ENCODE data around the gene NAT14. TPM values are rescaled to one million over a fixed set of nuclear protein-coding genes. Genes with fewer than 3 reads are reported as not detected.
A peak's percentile ranks its signal among the peaks of the same experiment; 100 is the strongest.

Gene NAT14
- polyA plus RNA-seq, 1 donor from 2014 or later: 129 TPM

DNA sequence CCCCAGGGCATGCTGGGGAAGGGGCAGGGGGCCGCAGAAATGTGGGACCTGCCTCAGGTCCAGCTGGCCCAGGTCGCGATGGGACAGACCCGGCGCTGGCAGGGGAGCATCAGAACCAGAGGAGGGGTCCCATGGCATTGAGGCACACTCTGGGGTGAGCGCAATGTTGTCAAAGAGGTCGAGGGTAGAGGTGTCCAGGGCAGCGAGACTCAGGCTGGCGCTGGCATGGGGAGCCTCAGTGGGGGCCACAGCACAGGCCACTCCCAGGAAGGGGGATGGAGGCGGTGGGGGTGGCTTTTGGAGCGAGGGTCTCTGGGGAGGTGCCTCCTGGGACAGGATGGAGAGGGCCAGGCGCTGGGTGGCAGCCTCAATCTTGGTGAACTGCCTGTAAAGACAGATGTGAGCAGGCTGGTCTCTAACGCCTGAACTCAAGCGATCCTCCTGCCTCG is 21.4 kb upstream of the NAT14 start:
- Histone ChIP-seq H3K27ac (ENCODE audit: low read length) (no peak overlapping the region), H3K4me3 (ENCODE audit: low read length) (no peak overlapping the region), H3K9me2 (ENCODE audit: insufficient read depth, low read length) (no peaks in the 10 kb centered on the region), H3K4me2 (ENCODE audit: low read length) (no peak overlapping the region), H3K9me3 (ENCODE audit: low read length) (no peaks in the 10 kb centered on the region), H3K79me2 (replicated peaks; ENCODE audit: insufficient read depth, low read length) (no peaks in the 10 kb centered on the region), H2AFZ (ENCODE audit: low read depth, low read length) (no peak overlapping the region), H3K36me3 (ENCODE audit: insufficient read depth, low read length) (no peaks in the 10 kb centered on the region), H3K27me3 (ENCODE audit: insufficient read depth, low read depth, low read length) (no peaks in the 10 kb centered on the region), H3F3A (ENCODE audit: insufficient read depth, low read length, poor library complexity, severe bottlenecking) (no peaks in the 10 kb centered on the region), H3K9ac (ENCODE audit: low read length) (no peak overlapping the region), H4K20me1 (ENCODE audit: insufficient read depth) (no peaks in the 10 kb centered on the region)
- no peak for TF ChIP-seq EZH2 (IDR thresholded peaks at IDR 0.05; ENCODE audit: borderline replicate concordance, insufficient read depth, low read length, poor library complexity, severe bottlenecking)
- TF ChIP-seq, protein P1, sequence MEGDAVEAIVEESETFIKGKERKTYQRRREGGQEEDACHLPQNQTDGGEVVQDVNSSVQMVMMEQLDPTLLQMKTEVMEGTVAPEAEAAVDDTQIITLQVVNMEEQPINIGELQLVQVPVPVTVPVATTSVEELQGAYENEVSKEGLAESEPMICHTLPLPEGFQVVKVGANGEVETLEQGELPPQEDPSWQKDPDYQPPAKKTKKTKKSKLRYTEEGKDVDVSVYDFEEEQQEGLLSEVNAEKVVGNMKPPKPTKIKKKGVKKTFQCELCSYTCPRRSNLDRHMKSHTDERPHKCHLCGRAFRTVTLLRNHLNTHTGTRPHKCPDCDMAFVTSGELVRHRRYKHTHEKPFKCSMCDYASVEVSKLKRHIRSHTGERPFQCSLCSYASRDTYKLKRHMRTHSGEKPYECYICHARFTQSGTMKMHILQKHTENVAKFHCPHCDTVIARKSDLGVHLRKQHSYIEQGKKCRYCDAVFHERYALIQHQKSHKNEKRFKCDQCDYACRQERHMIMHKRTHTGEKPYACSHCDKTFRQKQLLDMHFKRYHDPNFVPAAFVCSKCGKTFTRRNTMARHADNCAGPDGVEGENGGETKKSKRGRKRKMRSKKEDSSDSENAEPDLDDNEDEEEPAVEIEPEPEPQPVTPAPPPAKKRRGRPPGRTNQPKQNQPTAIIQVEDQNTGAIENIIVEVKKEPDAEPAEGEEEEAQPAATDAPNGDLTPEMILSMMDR (IDR thresholded peaks at IDR 0.05; ENCODE audit: poor library complexity, severe bottlenecking): no peak
- TF ChIP-seq RAD21 (conservative IDR thresholded peaks at IDR 0.05): no peak
- no peak for TF ChIP-seq SMC3 (conservative IDR thresholded peaks at IDR 0.05; ENCODE audit: poor library complexity)
- no peak for TF ChIP-seq MXI1 (conservative IDR thresholded peaks at IDR 0.05; ENCODE audit: poor library complexity, severe bottlenecking)
- TF ChIP-seq TAF1 (IDR thresholded peaks at IDR 0.05; ENCODE audit: low read depth): no peak
- TF ChIP-seq POLR2AphosphoS5 (IDR thresholded peaks at IDR 0.05): no peak
- TF ChIP-seq REST (IDR thresholded peaks at IDR 0.05; ENCODE audit: borderline replicate concordance): no peak
- TF ChIP-seq EP300 (conservative IDR thresholded peaks at IDR 0.05; ENCODE audit: poor library complexity, severe bottlenecking): no peak

DNA sequence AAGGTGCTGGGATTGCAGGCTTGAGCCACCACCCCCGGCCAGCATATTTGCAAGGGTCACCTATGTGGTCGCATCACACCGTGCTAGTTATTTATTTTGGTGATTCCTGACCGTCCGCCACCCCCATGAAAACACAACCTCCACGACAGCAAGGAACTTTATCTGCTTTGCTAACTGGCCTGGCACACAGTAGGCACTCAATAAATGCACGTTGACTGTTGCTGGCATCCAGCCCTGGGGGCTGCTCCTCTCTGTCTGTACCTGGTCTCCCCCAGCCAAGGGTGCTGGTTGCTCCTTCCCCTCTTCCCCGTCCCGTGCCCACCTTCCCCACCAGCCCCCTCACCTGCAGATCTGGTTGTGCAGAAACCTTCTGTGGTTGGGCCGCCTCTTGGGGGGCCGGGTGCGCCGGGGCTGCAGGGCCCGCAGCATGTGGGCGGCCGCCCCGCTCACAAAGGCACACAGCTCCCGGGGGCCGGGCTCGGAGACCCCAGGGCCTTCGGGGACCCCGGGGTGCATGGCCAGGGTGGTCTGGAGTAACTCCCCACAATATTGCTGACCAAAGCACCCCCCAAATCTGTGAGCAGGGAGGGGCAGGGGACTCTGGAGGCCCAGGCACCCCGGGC is 20.8 kb upstream of the NAT14 start:
- no peak overlapping the region for H3K4me3 ChIP-seq (ENCODE audit: low read length)
- H3K9me3 ChIP-seq (ENCODE audit: low read length): no peaks in the 10 kb centered on the region
- H2AFZ ChIP-seq (ENCODE audit: low read depth, low read length): peak overlapping the region; percentile 4
- H4K20me1 ChIP-seq (ENCODE audit: insufficient read depth): no peaks in the 10 kb centered on the region
- H3K27me3 ChIP-seq (ENCODE audit: insufficient read depth, low read depth, low read length): no peaks in the 10 kb centered on the region
- TF ChIP-seq EZH2 (IDR thresholded peaks at IDR 0.05; ENCODE audit: borderline replicate concordance, insufficient read depth, low read length, poor library complexity, severe bottlenecking): no peak
- TF ChIP-seq TAF1 (IDR thresholded peaks at IDR 0.05; ENCODE audit: low read depth): no peak
- TF ChIP-seq MXI1 (conservative IDR thresholded peaks at IDR 0.05; ENCODE audit: poor library complexity, severe bottlenecking): no peak
- TF ChIP-seq EP300 (conservative IDR thresholded peaks at IDR 0.05; ENCODE audit: poor library complexity, severe bottlenecking): no peak
- no peak for TF ChIP-seq SMC3 (conservative IDR thresholded peaks at IDR 0.05; ENCODE audit: poor library complexity)
- TF ChIP-seq, protein P1 (IDR thresholded peaks at IDR 0.05; ENCODE audit: poor library complexity, severe bottlenecking): no peak
- TF ChIP-seq RAD21 (conservative IDR thresholded peaks at IDR 0.05): no peak
- no peak for TF ChIP-seq POLR2AphosphoS5 (IDR thresholded peaks at IDR 0.05)
- no peak for TF ChIP-seq REST (IDR thresholded peaks at IDR 0.05; ENCODE audit: borderline replicate concordance)
- no peak overlapping the region for H3K4me2 ChIP-seq (ENCODE audit: low read length)
- no peaks in the 10 kb centered on the region for H3F3A ChIP-seq (ENCODE audit: insufficient read depth, low read length, poor library complexity, severe bottlenecking)
- no peaks in the 10 kb centered on the region for H3K36me3 ChIP-seq (ENCODE audit: insufficient read depth, low read length)
- no peak overlapping the region for H3K27ac ChIP-seq (ENCODE audit: low read length)
- H3K9ac ChIP-seq (ENCODE audit: low read length): peak overlapping the region; percentile 3
- H3K79me2 ChIP-seq (replicated peaks; ENCODE audit: insufficient read depth, low read length): no peaks in the 10 kb centered on the region
- no peaks in the 10 kb centered on the region for H3K9me2 ChIP-seq (ENCODE audit: insufficient read depth, low read length)

All from neural cell (in vitro differentiated cells).